ENCODE data around the gene FGF21. TPM values are rescaled to one million over a fixed set of nuclear protein-coding genes. Genes with fewer than 3 reads are reported as not detected.

The FGF21 gene
- total RNA-seq, 2 experiments from 2014 or later, result not detected

DNA sequence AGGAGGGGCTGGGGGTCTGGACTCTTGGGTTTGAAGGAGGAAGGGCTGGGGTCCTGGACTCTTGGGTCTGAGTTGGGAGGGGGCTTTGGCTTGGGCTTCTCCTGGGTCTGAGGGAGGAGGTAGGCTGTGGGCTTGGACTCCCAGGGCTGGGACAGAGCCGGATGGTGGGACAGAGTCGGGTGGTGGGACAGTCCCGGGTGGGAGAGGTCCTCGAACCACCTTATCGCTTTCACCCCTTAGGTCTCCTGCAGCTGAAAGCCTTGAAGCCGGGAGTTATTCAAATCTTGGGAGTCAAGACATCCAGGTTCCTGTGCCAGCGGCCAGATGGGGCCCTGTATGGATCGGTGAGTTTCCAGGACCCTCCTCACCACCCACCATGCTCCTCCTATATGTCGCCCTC lies 1.4 kb downstream of the FGF21 start:
- Mint-ChIP-seq H3K9me3 (no peaks in the 10 kb centered on the region), H3K27ac (no peak overlapping the region), H3K27me3 (peaks cover 38% of the 10 kb centered on the region), H3K36me3 (ENCODE audit: low read depth) (no peaks in the 10 kb centered on the region), H3K4me3 (no peak overlapping the region), H3K4me1 (ENCODE audit: low read depth) (peaks cover 17% of the 10 kb centered on the region)
- Histone ChIP-seq H3K36me3 (ENCODE audit: insufficient read depth, low read length) (no peaks in the 10 kb centered on the region), H3K4me3 (ENCODE audit: low read length) (no peak overlapping the region), H3K9me3 (ENCODE audit: control insufficient read depth in 1 of 2, insufficient read depth in 1 of 2, low read length in 2 of 2) (peaks cover 0 to 5% of the 10 kb centered on the region in 2 experiments), H3K27ac (ENCODE audit: low read depth in 1 of 2, low read length in 2 of 2) (no peak overlapping the region), H3K4me1 (ENCODE audit: insufficient read depth, low read length) (peaks cover 28% of the 10 kb centered on the region), H3K27me3 (ENCODE audit: control insufficient read depth in 1 of 2, insufficient read depth in 2 of 2, low read length in 2 of 2) (peaks cover 24 to 31% of the 10 kb centered on the region in 2 experiments)
- TF ChIP-seq, protein P1, sequence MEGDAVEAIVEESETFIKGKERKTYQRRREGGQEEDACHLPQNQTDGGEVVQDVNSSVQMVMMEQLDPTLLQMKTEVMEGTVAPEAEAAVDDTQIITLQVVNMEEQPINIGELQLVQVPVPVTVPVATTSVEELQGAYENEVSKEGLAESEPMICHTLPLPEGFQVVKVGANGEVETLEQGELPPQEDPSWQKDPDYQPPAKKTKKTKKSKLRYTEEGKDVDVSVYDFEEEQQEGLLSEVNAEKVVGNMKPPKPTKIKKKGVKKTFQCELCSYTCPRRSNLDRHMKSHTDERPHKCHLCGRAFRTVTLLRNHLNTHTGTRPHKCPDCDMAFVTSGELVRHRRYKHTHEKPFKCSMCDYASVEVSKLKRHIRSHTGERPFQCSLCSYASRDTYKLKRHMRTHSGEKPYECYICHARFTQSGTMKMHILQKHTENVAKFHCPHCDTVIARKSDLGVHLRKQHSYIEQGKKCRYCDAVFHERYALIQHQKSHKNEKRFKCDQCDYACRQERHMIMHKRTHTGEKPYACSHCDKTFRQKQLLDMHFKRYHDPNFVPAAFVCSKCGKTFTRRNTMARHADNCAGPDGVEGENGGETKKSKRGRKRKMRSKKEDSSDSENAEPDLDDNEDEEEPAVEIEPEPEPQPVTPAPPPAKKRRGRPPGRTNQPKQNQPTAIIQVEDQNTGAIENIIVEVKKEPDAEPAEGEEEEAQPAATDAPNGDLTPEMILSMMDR (IDR thresholded peaks at IDR 0.05), result no peak
- intact Hi-C loops (cut with DNase I, micrococcal nuclease), result no loop called here
- POLR2A ChIA-PET, result no interaction called here
- CTCF ChIA-PET, result no interaction called here
- ATAC-seq (ENCODE audit: poor library complexity) (no peak), DNase-seq (no peak)

DNA sequence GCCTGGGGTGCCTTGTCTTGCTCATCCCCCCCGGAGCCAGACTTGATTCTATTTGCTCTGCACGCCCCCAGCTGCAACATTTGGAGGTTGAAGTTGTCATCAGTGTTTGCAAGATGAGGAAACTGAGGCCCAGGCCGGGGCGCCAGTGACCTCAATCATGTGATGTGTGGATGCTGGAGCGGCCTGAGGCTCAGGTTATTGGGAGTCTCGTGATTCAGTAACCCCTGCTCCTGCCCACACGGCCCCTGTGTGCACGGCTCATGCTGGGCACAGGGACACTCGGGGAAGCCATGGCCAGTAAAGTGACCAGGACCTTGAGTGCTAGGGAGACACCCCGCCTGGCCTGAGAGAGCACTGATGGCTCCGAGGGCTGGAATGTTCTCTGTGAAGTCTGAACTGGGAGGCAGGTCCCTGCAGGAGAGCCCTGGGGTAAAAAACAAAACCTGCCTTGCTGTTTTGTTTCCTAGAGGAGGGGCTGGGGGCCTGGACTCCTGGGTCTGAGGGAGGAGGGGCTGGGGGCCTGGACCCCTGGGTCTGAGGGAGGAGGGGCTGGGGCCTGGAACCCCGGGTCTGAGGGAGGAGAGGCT lies 1.9 kb downstream of the FGF21 start:
- Mint-ChIP-seq H3K9me3 (no peaks in the 10 kb centered on the region), H3K27ac (no peak overlapping the region), H3K27me3 (peaks cover 35% of the 10 kb centered on the region), H3K36me3 (ENCODE audit: low read depth) (no peaks in the 10 kb centered on the region), H3K4me1 (ENCODE audit: low read depth) (peaks cover 13% of the 10 kb centered on the region), H3K4me3 (no peak overlapping the region)
- H3K4me1 ChIP-seq (ENCODE audit: insufficient read depth, low read length), result peaks cover 23% of the 10 kb centered on the region
- CTCF ChIA-PET, result no interaction called here
- peaks cover 24 to 26% of the 10 kb centered on the region in 2 experiments for H3K27me3 ChIP-seq (ENCODE audit: control insufficient read depth in 1 of 2, insufficient read depth in 2 of 2, low read length in 2 of 2)
- no peak for DNase-seq
- H3K4me3 ChIP-seq (ENCODE audit: low read length), result no peak overlapping the region
- intact Hi-C loops (cut with DNase I, micrococcal nuclease), result no loop called here
- peaks cover 0 to 5% of the 10 kb centered on the region in 2 experiments for H3K9me3 ChIP-seq (ENCODE audit: control insufficient read depth in 1 of 2, insufficient read depth in 1 of 2, low read length in 2 of 2)
- POLR2A ChIA-PET, result no interaction called here
- no peak for ATAC-seq (ENCODE audit: poor library complexity)
- H3K27ac ChIP-seq (ENCODE audit: low read depth in 1 of 2, low read length in 2 of 2), result no peak overlapping the region
- TF ChIP-seq, protein P1 (IDR thresholded peaks at IDR 0.05), result no peak
- no peaks in the 10 kb centered on the region for H3K36me3 ChIP-seq (ENCODE audit: insufficient read depth, low read length)

DNA sequence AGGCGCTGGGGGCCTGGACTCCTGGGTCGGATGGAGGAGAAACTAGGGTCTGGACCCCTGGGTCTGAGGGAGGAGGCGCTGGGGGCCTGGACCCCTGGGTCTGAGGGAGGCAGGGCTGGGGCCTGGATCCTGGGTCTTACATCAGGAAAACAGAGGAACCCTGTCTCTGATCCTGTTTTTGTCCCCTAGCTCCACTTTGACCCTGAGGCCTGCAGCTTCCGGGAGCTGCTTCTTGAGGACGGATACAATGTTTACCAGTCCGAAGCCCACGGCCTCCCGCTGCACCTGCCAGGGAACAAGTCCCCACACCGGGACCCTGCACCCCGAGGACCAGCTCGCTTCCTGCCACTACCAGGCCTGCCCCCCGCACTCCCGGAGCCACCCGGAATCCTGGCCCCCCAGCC lies 2.4 kb downstream of the FGF21 start:
- H3K4me1 ChIP-seq (ENCODE audit: insufficient read depth, low read length), result peaks cover 18% of the 10 kb centered on the region
- TF ChIP-seq, protein P1 (IDR thresholded peaks at IDR 0.05), result no peak
- peaks cover 0 to 4% of the 10 kb centered on the region in 2 experiments for H3K9me3 ChIP-seq (ENCODE audit: control insufficient read depth in 1 of 2, insufficient read depth in 1 of 2, low read length in 2 of 2)
- H3K4me3 ChIP-seq (ENCODE audit: low read length), result no peak overlapping the region
- Mint-ChIP-seq H3K36me3 (ENCODE audit: low read depth) (no peaks in the 10 kb centered on the region), H3K27ac (no peak overlapping the region), H3K4me3 (no peak overlapping the region), H3K4me1 (ENCODE audit: low read depth) (peaks cover 11% of the 10 kb centered on the region), H3K27me3 (peaks cover 33% of the 10 kb centered on the region), H3K9me3 (no peaks in the 10 kb centered on the region)
- DNase-seq (no peak), ATAC-seq (ENCODE audit: poor library complexity) (no peak)
- intact Hi-C loops (cut with DNase I, micrococcal nuclease), result no loop called here
- ChIA-PET CTCF (no interaction called here), POLR2A (no interaction called here)
- no peak overlapping the region for H3K27ac ChIP-seq (ENCODE audit: low read depth in 1 of 2, low read length in 2 of 2)
- H3K27me3 ChIP-seq (ENCODE audit: control insufficient read depth in 1 of 2, insufficient read depth in 2 of 2, low read length in 2 of 2), result peaks cover 23 to 24% of the 10 kb centered on the region in 2 experiments
- H3K36me3 ChIP-seq (ENCODE audit: insufficient read depth, low read length), result no peaks in the 10 kb centered on the region

Measured in CD4-positive, alpha-beta T cell (primary cell).